ENCODE results near the gene ADAMTSL2. TPM values are rescaled to one million over a fixed set of nuclear protein-coding genes. Genes with fewer than 3 reads are reported as not detected.

ADAMTSL2 gene
- total and polyA plus RNA-seq, 8 donors, result 8.0 to 18.5 (median 12.3) TPM

DNA sequence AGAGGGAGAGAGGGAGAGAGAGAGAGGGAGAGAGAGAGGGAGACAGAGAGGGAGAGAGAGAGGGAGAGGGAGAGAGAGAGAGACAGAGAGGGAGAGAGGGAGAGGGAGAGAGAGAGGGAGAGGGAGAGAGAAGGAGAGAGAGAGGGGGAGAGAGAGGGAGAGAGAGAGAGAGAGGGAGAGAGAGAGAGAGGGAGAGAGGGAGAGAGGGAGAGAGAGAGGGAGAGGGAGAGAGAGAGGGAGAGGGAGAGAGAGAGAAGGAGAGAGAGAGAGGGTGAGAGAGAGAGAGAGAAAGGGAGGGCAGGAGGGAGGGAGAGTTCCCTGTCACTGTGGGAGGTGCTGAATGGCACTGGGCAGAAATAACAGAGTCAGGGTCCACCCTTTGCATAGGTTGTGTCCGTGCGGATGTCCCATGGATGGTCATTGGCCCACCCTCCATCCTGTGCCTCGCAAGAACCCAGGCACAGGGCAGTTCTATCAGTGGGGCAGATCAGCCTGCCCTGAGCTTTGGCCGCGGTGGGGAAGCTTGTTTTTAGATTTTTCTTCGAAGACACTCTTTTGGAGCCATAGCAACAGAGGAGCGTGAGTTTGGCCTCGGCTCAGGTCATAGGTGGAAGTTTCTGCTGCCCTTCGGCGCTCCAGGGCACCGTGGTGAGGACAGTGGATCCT lies 30.1 kb downstream of the ADAMTSL2 start:
- H3K27ac ChIP-seq, result no peak overlapping the region
- ATAC-seq (no peak), DNase-seq (no peak)
- no peak overlapping the region for H3K4me3 ChIP-seq
- TF ChIP-seq, protein P1, sequence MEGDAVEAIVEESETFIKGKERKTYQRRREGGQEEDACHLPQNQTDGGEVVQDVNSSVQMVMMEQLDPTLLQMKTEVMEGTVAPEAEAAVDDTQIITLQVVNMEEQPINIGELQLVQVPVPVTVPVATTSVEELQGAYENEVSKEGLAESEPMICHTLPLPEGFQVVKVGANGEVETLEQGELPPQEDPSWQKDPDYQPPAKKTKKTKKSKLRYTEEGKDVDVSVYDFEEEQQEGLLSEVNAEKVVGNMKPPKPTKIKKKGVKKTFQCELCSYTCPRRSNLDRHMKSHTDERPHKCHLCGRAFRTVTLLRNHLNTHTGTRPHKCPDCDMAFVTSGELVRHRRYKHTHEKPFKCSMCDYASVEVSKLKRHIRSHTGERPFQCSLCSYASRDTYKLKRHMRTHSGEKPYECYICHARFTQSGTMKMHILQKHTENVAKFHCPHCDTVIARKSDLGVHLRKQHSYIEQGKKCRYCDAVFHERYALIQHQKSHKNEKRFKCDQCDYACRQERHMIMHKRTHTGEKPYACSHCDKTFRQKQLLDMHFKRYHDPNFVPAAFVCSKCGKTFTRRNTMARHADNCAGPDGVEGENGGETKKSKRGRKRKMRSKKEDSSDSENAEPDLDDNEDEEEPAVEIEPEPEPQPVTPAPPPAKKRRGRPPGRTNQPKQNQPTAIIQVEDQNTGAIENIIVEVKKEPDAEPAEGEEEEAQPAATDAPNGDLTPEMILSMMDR (IDR thresholded peaks at IDR 0.05), result no peak
- H3K4me1 ChIP-seq, result peaks cover 14 to 22% of the 10 kb centered on the region in 2 donors
- H3K27me3 ChIP-seq, result no peaks in the 10 kb centered on the region
- H3K9me3 ChIP-seq, result no peaks in the 10 kb centered on the region
- no peaks in the 10 kb centered on the region for H3K36me3 ChIP-seq
- intact Hi-C loops (cut with DNase I), result no loop called here

DNA sequence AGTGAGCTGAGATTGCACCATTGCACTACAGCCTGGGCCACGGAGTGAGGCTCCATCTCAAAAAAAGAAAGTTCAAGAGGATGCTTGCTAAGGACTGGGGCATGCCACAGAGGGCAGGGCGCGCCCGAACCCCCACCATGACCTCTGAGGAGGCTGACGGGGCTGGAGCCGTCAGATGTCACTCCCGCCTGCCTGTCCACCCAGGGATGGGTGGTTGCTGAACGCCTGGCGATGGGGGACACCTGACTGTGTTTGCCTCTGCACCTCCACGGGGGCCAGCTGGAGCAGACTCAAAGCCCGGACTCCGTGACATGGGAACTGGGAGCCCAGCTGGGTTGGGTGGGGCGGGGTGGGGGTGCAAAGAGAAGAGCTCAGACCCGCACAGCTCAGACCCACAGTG lies 31.9 kb downstream of the ADAMTSL2 start:
- H3K27me3 ChIP-seq, result no peaks in the 10 kb centered on the region
- H3K4me3 ChIP-seq, result no peak overlapping the region
- ATAC-seq (no peak), DNase-seq (no peak)
- TF ChIP-seq, protein P1 (IDR thresholded peaks at IDR 0.05), result no peak
- no peaks in the 10 kb centered on the region for H3K9me3 ChIP-seq
- no peaks in the 10 kb centered on the region for H3K36me3 ChIP-seq
- intact Hi-C loops (cut with DNase I), result no loop called here
- no peak overlapping the region for H3K27ac ChIP-seq
- peaks cover 6 to 11% of the 10 kb centered on the region in 2 donors for H3K4me1 ChIP-seq

DNA sequence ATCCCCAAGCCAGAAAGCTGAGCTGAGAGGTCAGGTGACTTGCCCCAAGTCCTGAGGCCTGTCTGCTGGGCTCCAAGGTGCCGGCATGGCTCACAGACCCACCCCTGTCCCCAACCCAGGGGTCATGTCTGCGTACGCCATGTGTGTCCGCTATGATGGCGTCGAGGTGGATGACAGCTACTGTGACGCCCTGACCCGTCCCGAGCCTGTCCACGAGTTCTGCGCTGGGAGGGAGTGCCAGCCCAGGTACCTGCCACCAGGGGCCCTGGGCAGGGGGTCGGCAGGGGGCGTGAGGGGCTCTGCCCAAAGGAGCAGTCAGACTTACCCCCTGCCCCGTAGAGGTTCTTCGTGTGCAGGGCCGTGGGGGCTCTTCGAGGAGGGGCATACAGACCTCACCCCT lies 32.3 kb downstream of the ADAMTSL2 start:
- intact Hi-C loops (cut with DNase I), result no loop called here
- ATAC-seq (no peak), DNase-seq (no peak)
- Histone ChIP-seq H3K27ac (no peak overlapping the region), H3K9me3 (no peaks in the 10 kb centered on the region), H3K4me3 (no peak overlapping the region), H3K27me3 (no peaks in the 10 kb centered on the region), H3K36me3 (no peaks in the 10 kb centered on the region), H3K4me1 (peaks cover 6 to 11% of the 10 kb centered on the region in 2 donors)
- TF ChIP-seq, protein P1 (IDR thresholded peaks at IDR 0.05), result no peak

DNA sequence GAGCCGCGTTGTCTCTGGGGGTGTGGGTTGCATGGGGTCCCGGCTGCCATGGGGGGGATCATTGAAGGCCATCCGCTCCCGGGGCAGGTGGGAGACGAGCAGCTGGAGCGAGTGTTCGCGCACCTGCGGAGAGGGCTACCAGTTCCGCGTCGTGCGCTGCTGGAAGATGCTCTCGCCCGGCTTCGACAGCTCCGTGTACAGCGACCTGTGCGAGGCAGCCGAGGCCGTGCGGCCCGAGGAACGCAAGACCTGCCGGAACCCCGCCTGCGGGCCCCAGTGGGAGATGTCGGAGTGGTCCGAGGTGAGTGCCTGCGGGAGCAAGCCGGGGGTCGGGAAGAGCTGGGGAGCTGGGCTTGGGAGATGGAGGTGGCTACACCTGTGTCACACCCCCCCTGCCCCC lies 33.7 kb downstream of the ADAMTSL2 start:
- Histone ChIP-seq H3K9me3 (no peaks in the 10 kb centered on the region), H3K27ac (no peak overlapping the region), H3K27me3 (no peaks in the 10 kb centered on the region), H3K4me1 (peaks cover 9 to 16% of the 10 kb centered on the region in 2 donors), H3K4me3 (no peak overlapping the region), H3K36me3 (no peaks in the 10 kb centered on the region)
- ATAC-seq, result no peak
- TF ChIP-seq, protein P1 (IDR thresholded peaks at IDR 0.05), result no peak
- DNase-seq, result no peak
- intact Hi-C loops (cut with DNase I), result no loop called here

DNA sequence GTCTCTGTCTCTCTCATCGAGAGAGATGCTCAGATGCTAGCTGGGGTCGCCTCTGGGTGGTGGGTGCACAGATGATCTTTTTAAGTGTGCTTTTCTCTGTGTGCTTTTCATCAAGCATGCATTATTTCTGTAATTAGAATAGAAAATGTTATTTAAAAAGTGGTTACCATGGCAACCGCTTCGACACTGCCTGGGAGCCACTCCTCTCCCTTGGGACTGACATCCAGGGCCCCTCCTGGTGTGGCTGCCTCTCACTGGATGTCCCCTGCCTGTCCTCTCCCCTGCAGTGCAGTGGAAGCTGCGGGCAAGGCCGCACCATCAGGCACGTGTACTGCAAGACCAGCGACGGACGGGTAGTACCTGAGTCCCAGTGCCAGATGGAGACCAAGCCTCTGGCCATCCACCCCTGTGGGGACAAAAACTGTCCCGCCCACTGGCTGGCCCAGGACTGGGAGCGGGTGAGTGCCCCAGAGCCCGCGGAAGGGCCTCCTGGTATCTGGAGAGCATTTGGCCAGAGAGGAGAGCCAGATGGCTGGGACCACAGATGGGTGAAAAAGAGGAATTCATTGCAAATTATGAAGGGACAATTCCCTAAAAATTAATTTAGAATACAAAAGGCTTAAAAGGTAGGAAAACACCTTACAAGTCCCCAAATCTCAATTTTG lies 34.7 kb downstream of the ADAMTSL2 start:
- ATAC-seq (no peak), DNase-seq (no peak)
- TF ChIP-seq, protein P1 (IDR thresholded peaks at IDR 0.05), result no peak
- no peaks in the 10 kb centered on the region for H3K27me3 ChIP-seq
- no peaks in the 10 kb centered on the region for H3K36me3 ChIP-seq
- intact Hi-C loops (cut with DNase I), result no loop called here
- no peak overlapping the region for H3K27ac ChIP-seq
- no peaks in the 10 kb centered on the region for H3K9me3 ChIP-seq
- peaks cover 7 to 12% of the 10 kb centered on the region in 2 donors for H3K4me1 ChIP-seq
- no peak overlapping the region for H3K4me3 ChIP-seq

All from left lung (tissue), 10 donors.